Neuron (in vitro differentiated cells): ENCODE data around the gene TRPM4.
"Not testable (repeated sequence)": the region's sequence is repeated elsewhere in the genome, so short reads cannot be mapped to it uniquely, and the experiment has no call there.

ENCODE experiments used
- H2AFZ ChIP-seq: one replicate; pipeline ENCODE4 v1.6.1; 2013; ENCODE audit warnings: low read depth, mild to moderate bottlenecking, inconsistent platforms, low read length, moderate library complexity
- H3K27me3 ChIP-seq: one replicate; pipeline ENCODE4 v1.6.1; 2013; ENCODE audit warnings: low read length; ENCODE audit not compliant: insufficient read depth
- H3K36me3 ChIP-seq: one replicate; pipeline ENCODE4 v1.6.1; 2013; ENCODE audit warnings: low read length; ENCODE audit not compliant: insufficient read depth
- H3K4me1 ChIP-seq: one replicate; pipeline ENCODE4 v1.6.1; 2013; ENCODE audit warnings: low read length; ENCODE audit not compliant: insufficient read depth
- H3K4me3 ChIP-seq: 2 replicates; pipeline ENCODE4 v1.5.1; 2013; ENCODE audit warnings: mild to moderate bottlenecking, low read length, moderate library complexity
- H3K9me3 ChIP-seq: one replicate; pipeline ENCODE4 v1.6.1; 2013; ENCODE audit warnings: low read length

The TRPM4 gene

DNA sequence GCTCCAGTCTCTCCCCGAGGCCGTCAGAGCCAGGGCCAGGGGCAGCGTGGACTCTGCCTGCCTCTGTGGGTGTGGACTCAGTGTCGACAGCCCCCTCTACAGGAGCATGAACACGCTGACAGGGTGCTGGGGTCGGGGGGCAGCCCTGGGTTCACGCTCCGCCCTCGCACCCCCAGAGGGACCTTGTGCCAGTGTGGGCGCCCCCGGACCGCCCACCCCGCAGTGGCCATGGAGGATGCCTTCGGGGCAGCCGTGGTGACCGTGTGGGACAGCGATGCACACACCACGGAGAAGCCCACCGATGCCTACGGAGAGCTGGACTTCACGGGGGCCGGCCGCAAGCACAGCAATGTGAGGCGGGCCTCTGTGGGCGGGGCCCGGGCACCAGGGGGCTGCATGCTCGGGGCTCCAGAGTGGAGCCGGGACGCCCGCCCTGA, 8.3 kb downstream of the TRPM4 start:
- no peaks in the 10 kb centered on the region for H3K27me3 ChIP-seq
- H3K9me3 ChIP-seq = no peaks in the 10 kb centered on the region
- no peaks in the 10 kb centered on the region for H3K4me1 ChIP-seq
- H2AFZ ChIP-seq = no peak overlapping the region
- no peak overlapping the region for H3K4me3 ChIP-seq
- H3K36me3 ChIP-seq = peaks cover 35% of the 10 kb centered on the region

GRCh38 chr19:49167857-49168409, 10.3 kb downstream of the TRPM4 start:
- no peaks in the 10 kb centered on the region for H3K4me1 ChIP-seq
- H2AFZ ChIP-seq = no peak overlapping the region
- H3K9me3 ChIP-seq = no peaks in the 10 kb centered on the region
- H3K27me3 ChIP-seq = no peaks in the 10 kb centered on the region
- H3K36me3 ChIP-seq = peaks cover 49% of the 10 kb centered on the region
- H3K4me3 ChIP-seq = no peak overlapping the region

GRCh38 chr19:49168421-49168820, 10.8 kb downstream of the TRPM4 start:
- H3K36me3 ChIP-seq = peaks cover 54% of the 10 kb centered on the region
- no peaks in the 10 kb centered on the region for H3K9me3 ChIP-seq
- no peak overlapping the region for H3K4me3 ChIP-seq

DNA sequence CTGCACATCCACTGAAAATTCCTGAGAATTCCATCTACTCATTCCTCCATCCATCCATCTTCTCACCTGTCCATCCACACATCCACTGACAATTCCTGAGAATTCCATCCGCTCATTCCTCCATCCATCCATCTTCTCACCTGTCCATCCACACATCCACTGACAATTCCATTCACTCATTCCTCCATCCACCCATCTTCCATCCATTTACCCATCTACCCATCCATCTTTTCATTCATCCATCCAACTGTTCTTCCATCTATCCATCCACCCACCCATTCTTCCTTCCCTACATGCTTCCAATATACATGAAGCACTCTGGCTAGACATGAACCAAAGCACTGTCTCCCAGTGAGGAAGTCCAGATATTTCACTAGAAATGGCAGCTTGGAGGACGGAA, 15.6 kb downstream of the TRPM4 start:
- no peaks in the 10 kb centered on the region for H3K9me3 ChIP-seq
- no peaks in the 10 kb centered on the region for H3K27me3 ChIP-seq

More at GRCh38 chr19:49168421-49168820, 10.8 kb downstream of the TRPM4 start:
- Histone ChIP-seq H2AFZ (no peak overlapping the region), H3K4me1 (no peaks in the 10 kb centered on the region), H3K27me3 (no peaks in the 10 kb centered on the region)

DNA sequence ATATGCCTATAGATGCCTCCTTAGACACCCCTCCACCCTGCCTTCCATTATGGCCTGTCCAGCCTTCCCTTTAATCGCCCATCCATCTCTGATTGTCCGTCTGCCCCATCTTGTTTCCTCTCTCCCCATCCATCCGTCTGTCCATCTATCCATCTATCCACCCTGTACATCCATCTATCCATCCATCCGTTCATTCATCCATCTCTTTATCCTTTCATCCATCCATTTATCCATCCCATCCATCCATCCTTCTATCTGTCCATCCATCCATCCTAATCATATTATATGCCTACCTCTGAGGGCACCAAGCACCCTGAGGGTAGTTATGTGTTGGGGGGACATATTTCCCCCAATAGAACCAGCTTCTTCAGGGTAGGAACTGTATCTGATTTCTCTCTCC, 23.1 kb downstream of the TRPM4 start:
- Histone ChIP-seq H3K27me3 (no peaks in the 10 kb centered on the region), H3K9me3 (peaks cover 10% of the 10 kb centered on the region), H3K4me1 (no peaks in the 10 kb centered on the region), H2AFZ (no peak overlapping the region), H3K4me3 (no peak overlapping the region), H3K36me3 (peaks cover 65% of the 10 kb centered on the region)

More for the DNA sequence above, 15.6 kb downstream of the TRPM4 start:
- Histone ChIP-seq H2AFZ (no peak overlapping the region), H3K4me3 (no peak overlapping the region), H3K36me3 (peaks cover 70% of the 10 kb centered on the region), H3K4me1 (no peaks in the 10 kb centered on the region)

DNA sequence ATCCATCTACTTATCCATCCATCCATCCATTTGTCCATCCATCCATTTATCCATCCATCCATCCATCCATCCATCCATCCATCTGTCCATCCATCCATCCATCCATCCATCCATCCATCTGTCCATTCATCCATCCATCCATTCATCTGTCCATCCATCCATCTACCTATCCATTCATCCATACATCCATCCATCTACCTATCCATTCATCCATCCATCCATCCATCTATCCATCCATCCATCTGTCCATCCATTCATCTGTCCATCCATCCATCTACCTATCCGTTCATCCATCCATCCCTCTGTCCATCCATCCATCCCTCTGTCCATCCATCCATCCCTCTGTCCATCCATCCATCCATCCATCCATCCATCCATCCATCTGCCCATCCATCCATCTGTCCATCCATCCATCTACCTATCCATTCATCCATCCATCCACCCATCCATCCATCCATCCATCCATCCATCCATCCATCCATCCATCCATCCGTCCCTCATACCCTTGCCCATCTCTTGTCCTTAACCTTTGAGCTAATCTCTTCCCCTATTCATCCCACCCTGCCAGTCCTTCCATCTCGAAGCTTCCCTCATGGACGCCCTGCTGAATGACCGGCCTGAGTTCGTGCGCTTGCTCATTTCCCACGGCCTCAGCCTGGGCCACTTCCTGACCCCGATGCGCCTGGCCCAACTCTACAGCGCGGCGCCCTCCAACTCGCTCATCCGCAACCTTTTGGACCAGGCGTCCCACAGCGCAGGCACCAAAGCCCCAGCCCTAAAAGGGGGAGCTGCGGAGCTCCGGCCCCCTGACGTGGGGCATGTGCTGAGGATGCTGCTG, 24.6 kb downstream of the TRPM4 start:
- not testable (repeated sequence) for H3K9me3 ChIP-seq, H3K4me1 ChIP-seq, H3K4me3 ChIP-seq, H2AFZ ChIP-seq, H3K27me3 ChIP-seq
- H3K36me3 ChIP-seq = peaks cover 74% of the 10 kb centered on the region

- Histone ChIP-seq H3K4me3 (no peak overlapping the region), H3K36me3 (peaks cover 75% of the 10 kb centered on the region), H3K27me3 (no peaks in the 10 kb centered on the region), H3K9me3 (peaks cover 10% of the 10 kb centered on the region), H3K4me1 (no peaks in the 10 kb centered on the region), H2AFZ (no peak overlapping the region)
Measured at GRCh38 chr19:49182848-49183375, 25.3 kb downstream of the TRPM4 start.

- H3K4me3 ChIP-seq = no peak overlapping the region
- H2AFZ ChIP-seq = no peak overlapping the region
- peaks cover 86% of the 10 kb centered on the region for H3K36me3 ChIP-seq
- no peaks in the 10 kb centered on the region for H3K27me3 ChIP-seq
- H3K9me3 ChIP-seq = peaks cover 20% of the 10 kb centered on the region
- H3K4me1 ChIP-seq = no peaks in the 10 kb centered on the region
Measured at GRCh38 chr19:49186108-49186507, 28.5 kb downstream of the TRPM4 start.

- peaks cover 87% of the 10 kb centered on the region for H3K36me3 ChIP-seq
- H2AFZ ChIP-seq = no peak overlapping the region
- no peaks in the 10 kb centered on the region for H3K4me1 ChIP-seq
- peaks cover 11% of the 10 kb centered on the region for H3K9me3 ChIP-seq
- H3K27me3 ChIP-seq = no peaks in the 10 kb centered on the region
- no peak overlapping the region for H3K4me3 ChIP-seq
Measured at GRCh38 chr19:49188626-49189200, 31.1 kb downstream of the TRPM4 start.

- H3K36me3 ChIP-seq = peaks cover 87% of the 10 kb centered on the region
- no peaks in the 10 kb centered on the region for H3K27me3 ChIP-seq
Measured at GRCh38 chr19:49189259-49189658, 31.7 kb downstream of the TRPM4 start.

GRCh38 chr19:49190781-49191180, 33.2 kb downstream of the TRPM4 start:
- Histone ChIP-seq H3K4me3 (no peak overlapping the region), H3K9me3 (peaks cover 11% of the 10 kb centered on the region), H3K27me3 (no peaks in the 10 kb centered on the region), H3K36me3 (peaks cover 79% of the 10 kb centered on the region), H2AFZ (no peak overlapping the region), H3K4me1 (no peaks in the 10 kb centered on the region)

More at GRCh38 chr19:49189259-49189658, 31.7 kb downstream of the TRPM4 start:
- no peaks in the 10 kb centered on the region for H3K4me1 ChIP-seq
- H2AFZ ChIP-seq = no peak overlapping the region
- H3K4me3 ChIP-seq = no peak overlapping the region
- peaks cover 11% of the 10 kb centered on the region for H3K9me3 ChIP-seq

GRCh38 chr19:49193822-49194394, 36.3 kb downstream of the TRPM4 start:
- H3K4me3 ChIP-seq = no peak overlapping the region
- H3K9me3 ChIP-seq = peaks cover 11% of the 10 kb centered on the region
- no peaks in the 10 kb centered on the region for H3K27me3 ChIP-seq
- no peaks in the 10 kb centered on the region for H3K4me1 ChIP-seq
- peaks cover 63% of the 10 kb centered on the region for H3K36me3 ChIP-seq
- H2AFZ ChIP-seq = no peak overlapping the region

- H3K4me1 ChIP-seq = no peaks in the 10 kb centered on the region
- no peak overlapping the region for H3K4me3 ChIP-seq
- H3K27me3 ChIP-seq = no peaks in the 10 kb centered on the region
- H3K9me3 ChIP-seq = peaks cover 11% of the 10 kb centered on the region
- H3K36me3 ChIP-seq = peaks cover 62% of the 10 kb centered on the region
- no peak overlapping the region for H2AFZ ChIP-seq
Measured at GRCh38 chr19:49194408-49194807, 36.8 kb downstream of the TRPM4 start.
